Neural progenitor cell (in vitro differentiated cells): Measurements from ENCODE around the gene RAPGEF5. TPM values are rescaled to one million over a fixed set of nuclear protein-coding genes. Genes with fewer than 3 reads are reported as not detected.

Source experiments
- DNase-seq: peaks from one replicate; pipeline ENCODE4 v3.0.0-alpha.2; 2016; ENCODE audit warnings: low spot score
- H2AFZ ChIP-seq: fragments of 200-600 bp; sonication (generic); replicated peaks from 2 replicates; pipeline ENCODE4 v1.6.1; 2016; ENCODE audit warnings: antibody characterized with exemption
- H3F3A ChIP-seq: fragments of 200-600 bp; sonication (generic); 2 replicates; pipeline ENCODE4 v1.6.1; 2016; ENCODE audit warnings: antibody characterized with exemption, low read depth
- H3K27ac ChIP-seq: fragments of 200-600 bp; sonication (generic); 2 replicates; pipeline ENCODE4 v1.5.1; 2016; ENCODE audit warnings: mild to moderate bottlenecking
- H3K27me3 ChIP-seq: fragments of 200-600 bp; sonication (generic); 2 replicates; pipeline ENCODE4 v1.6.1; 2016; ENCODE audit warnings: mild to moderate bottlenecking, moderate library complexity
- H3K36me3 ChIP-seq: fragments of 200-600 bp; sonication (generic); 2 replicates; pipeline ENCODE4 v1.5.1; 2016
- H3K4me1 ChIP-seq: fragments of 200-600 bp; sonication (generic); 2 replicates; pipeline ENCODE4 v1.6.1; 2016; ENCODE audit warnings: mixed run types
- H3K4me2 ChIP-seq: fragments of 200-600 bp; sonication (generic); 2 replicates; pipeline ENCODE4 v1.6.1; 2016
- H3K4me3 ChIP-seq: fragments of 200-600 bp; sonication (generic); 2 replicates; pipeline ENCODE4 v1.5.1; 2016
- H3K79me2 ChIP-seq: fragments of 200-600 bp; sonication (generic); 2 replicates; pipeline ENCODE4 v1.6.1; 2016; ENCODE audit warnings: low read depth
- H3K9ac ChIP-seq: fragments of 200-600 bp; sonication (generic); 2 replicates; pipeline ENCODE4 v1.6.1; 2016
- H3K9me3 ChIP-seq: fragments of 200-600 bp; sonication (generic); 2 replicates; pipeline ENCODE4 v1.5.1; 2016; ENCODE audit warnings: low read depth
- H4K20me1 ChIP-seq: fragments of 200-600 bp; sonication (generic); 2 replicates; pipeline ENCODE4 v1.6.1; 2016; ENCODE audit warnings: low read depth
- H3K27ac Mint-ChIP-seq: 3 replicates; pipeline ENCODE4 v1.8.0; 2021; ENCODE audit warnings: mixed read lengths
- H3K27me3 Mint-ChIP-seq: 2 replicates; pipeline ENCODE4 v1.8.0; 2022; ENCODE audit warnings: low read depth, mild to moderate bottlenecking, inconsistent platforms, moderate library complexity, mixed read lengths; ENCODE audit not compliant: insufficient read depth
- H3K36me3 Mint-ChIP-seq: 3 replicates; pipeline ENCODE4 v1.8.0; 2021; ENCODE audit warnings: mixed read lengths
- H3K4me1 Mint-ChIP-seq: 3 replicates; pipeline ENCODE4 v1.8.0; 2021; ENCODE audit warnings: mixed read lengths
- H3K4me3 Mint-ChIP-seq: 3 replicates; pipeline ENCODE4 v1.8.0; 2021; ENCODE audit warnings: mild to moderate bottlenecking, moderate library complexity, mixed read lengths
- H3K9me3 Mint-ChIP-seq: 3 replicates; pipeline ENCODE4 v1.8.0; 2020; ENCODE audit warnings: mixed read lengths
- CTCF ChIP-seq: fragments of 200-600 bp; sonication (generic); IDR thresholded peaks from 2 replicates; pipeline ENCODE4 v1.5.1; 2017; ENCODE audit warnings: antibody characterized with exemption, mild to moderate bottlenecking
- EZH2 ChIP-seq: fragments of 200-600 bp; sonication (generic); IDR thresholded peaks from 2 replicates; pipeline ENCODE4 v1.6.1; 2017; ENCODE audit warnings: antibody characterized with exemption, mild to moderate bottlenecking, moderate library complexity
- EZH2phosphoT487 ChIP-seq: fragments of 200-600 bp; sonication (generic); IDR thresholded peaks from 2 replicates; pipeline ENCODE4 v1.6.1; 2017; ENCODE audit warnings: antibody characterized with exemption
- total RNA-seq: library from RNA; depleted of rRNA; stranded (reverse); fragments of >200 nt; gene quantifications from 2 replicates; pipeline ENCODE4 v1.2.3, GENCODE V29; 2015; ENCODE audit warnings: low replicate concordance

Gene RAPGEF5
- total RNA-seq, 1 donor from 2014 or later, result 5.7 TPM

- Histone ChIP-seq H3K9me3 (no peaks in the 10 kb centered on the region), H2AFZ (no peak overlapping the region), H3K4me2 (no peak overlapping the region), H3K79me2 (no peaks in the 10 kb centered on the region), H4K20me1 (no peaks in the 10 kb centered on the region), H3K4me1 (peaks cover 3% of the 10 kb centered on the region), H3K36me3 (no peaks in the 10 kb centered on the region), H3K27ac (no peak overlapping the region), H3K9ac (no peak overlapping the region), H3K27me3 (no peaks in the 10 kb centered on the region), H3F3A (no peaks in the 10 kb centered on the region), H3K4me3 (no peak overlapping the region)
- H3K4me1 Mint-ChIP-seq, result peaks cover 34% of the 10 kb centered on the region
- H3K27ac Mint-ChIP-seq, result no peak overlapping the region
- H3K27me3 Mint-ChIP-seq, result peaks cover 2% of the 10 kb centered on the region
- H3K36me3 Mint-ChIP-seq, result peaks cover 11% of the 10 kb centered on the region
- H3K4me3 Mint-ChIP-seq, result no peak overlapping the region
- DNase-seq, result no peak
- TF ChIP-seq EZH2phosphoT487 (no peak), CTCF (no peak), EZH2 (no peak)
- no peaks in the 10 kb centered on the region for H3K9me3 Mint-ChIP-seq
Measured at GRCh38 chr7:22123139-22123538, 233.8 kb downstream of the RAPGEF5 start.

- peaks cover 31% of the 10 kb centered on the region for H3K4me1 Mint-ChIP-seq
Measured at GRCh38 chr7:22121702-22122474, 235.1 kb downstream of the RAPGEF5 start.

GRCh38 chr7:22120391-22121053 lies 236.4 kb downstream of the RAPGEF5 start:
- H3K9me3 ChIP-seq, result no peaks in the 10 kb centered on the region
- peaks cover 3% of the 10 kb centered on the region for H3K4me1 ChIP-seq
- DNase-seq, result no peak
- H3F3A ChIP-seq, result no peaks in the 10 kb centered on the region
- no peaks in the 10 kb centered on the region for H3K79me2 ChIP-seq
- H4K20me1 ChIP-seq, result no peaks in the 10 kb centered on the region
- no peaks in the 10 kb centered on the region for H3K9me3 Mint-ChIP-seq
- peaks cover 9% of the 10 kb centered on the region for H3K36me3 Mint-ChIP-seq
- no peak for TF ChIP-seq EZH2phosphoT487
- H3K27me3 ChIP-seq, result no peaks in the 10 kb centered on the region
- peaks cover 30% of the 10 kb centered on the region for H3K4me1 Mint-ChIP-seq
- no peak overlapping the region for H3K9ac ChIP-seq
- H3K4me3 ChIP-seq, result no peak overlapping the region
- H3K36me3 ChIP-seq, result no peaks in the 10 kb centered on the region
- H3K27ac ChIP-seq, result no peak overlapping the region
- no peak overlapping the region for H3K4me2 ChIP-seq
- H3K4me3 Mint-ChIP-seq, result no peak overlapping the region
- H3K27ac Mint-ChIP-seq, result no peak overlapping the region
- H2AFZ ChIP-seq, result no peak overlapping the region
- peaks cover 2% of the 10 kb centered on the region for H3K27me3 Mint-ChIP-seq

More at GRCh38 chr7:22121702-22122474, 235.1 kb downstream of the RAPGEF5 start:
- Mint-ChIP-seq H3K27ac (no peak overlapping the region), H3K4me3 (no peak overlapping the region), H3K36me3 (peaks cover 9% of the 10 kb centered on the region), H3K9me3 (no peaks in the 10 kb centered on the region), H3K27me3 (peaks cover 2% of the 10 kb centered on the region)
- H3K36me3 ChIP-seq, result no peaks in the 10 kb centered on the region
- no peaks in the 10 kb centered on the region for H3F3A ChIP-seq
- H3K4me3 ChIP-seq, result no peak overlapping the region
- H2AFZ ChIP-seq, result no peak overlapping the region
- H3K4me1 ChIP-seq, result peaks cover 3% of the 10 kb centered on the region
- no peaks in the 10 kb centered on the region for H3K9me3 ChIP-seq
- H3K27me3 ChIP-seq, result no peaks in the 10 kb centered on the region
- no peak overlapping the region for H3K4me2 ChIP-seq
- no peak for DNase-seq
- TF ChIP-seq CTCF, result no peak
- no peak for TF ChIP-seq EZH2
- no peak for TF ChIP-seq EZH2phosphoT487
- no peaks in the 10 kb centered on the region for H4K20me1 ChIP-seq
- no peak overlapping the region for H3K27ac ChIP-seq
- no peak overlapping the region for H3K9ac ChIP-seq
- H3K79me2 ChIP-seq, result no peaks in the 10 kb centered on the region

GRCh38 chr7:22117222-22117621 lies 239.7 kb downstream of the RAPGEF5 start:
- Histone ChIP-seq H3K4me1 (no peaks in the 10 kb centered on the region), H3K4me2 (no peak overlapping the region), H3K4me3 (no peak overlapping the region), H3K27ac (no peak overlapping the region), H3K36me3 (no peaks in the 10 kb centered on the region), H2AFZ (no peak overlapping the region), H3K9ac (no peak overlapping the region), H3K9me3 (no peaks in the 10 kb centered on the region), H3F3A (no peaks in the 10 kb centered on the region), H3K27me3 (no peaks in the 10 kb centered on the region), H3K79me2 (no peaks in the 10 kb centered on the region), H4K20me1 (no peaks in the 10 kb centered on the region)
- Mint-ChIP-seq H3K9me3 (no peaks in the 10 kb centered on the region), H3K27me3 (peaks cover 4% of the 10 kb centered on the region), H3K4me1 (peaks cover 22% of the 10 kb centered on the region), H3K27ac (no peak overlapping the region), H3K36me3 (peaks cover 5% of the 10 kb centered on the region), H3K4me3 (no peak overlapping the region)
- DNase-seq, result no peak
- TF ChIP-seq CTCF (no peak), EZH2 (no peak), EZH2phosphoT487 (no peak)
